HL-60 (cell line): Measurements from ENCODE around the gene ADGRD2.

Source experiments
- DNase-seq, 2 experiments: peaks; one replicate each; pipeline ENCODE4 v3.0.0-alpha.2; 2010 to 2020; ENCODE audit warnings: low read depth in 1 of 2, low spot score in 1 of 2
- H3K27ac ChIP-seq: fragments of 250-450 bp; sonication (Bioruptor Pico); replicated peaks from 2 replicates; pipeline ENCODE4 v1.5.1; 2020; ENCODE audit warnings: mild to moderate bottlenecking, moderate library complexity
- H3K27me3 ChIP-seq: fragments of 250-450 bp; sonication (Bioruptor Pico); 2 replicates; pipeline ENCODE4 v1.5.1; 2021; ENCODE audit warnings: mild to moderate bottlenecking, moderate library complexity; ENCODE audit not compliant: insufficient read depth, poor library complexity, severe bottlenecking
- H3K4me3 ChIP-seq: replicated peaks from 2 replicates; pipeline ENCODE4 v1.5.1; 2011; ENCODE audit warnings: mild to moderate bottlenecking, control low read depth, low read length; ENCODE audit not compliant: insufficient read depth
- GABPA ChIP-seq: IDR thresholded peaks from 2 replicates; pipeline ENCODE4 v1.6.1; 2012; ENCODE audit warnings: low read depth
- POLR2AphosphoS5 ChIP-seq: IDR thresholded peaks from 2 replicates; pipeline ENCODE4 v1.6.1; 2012; ENCODE audit warnings: low read depth
- SPI1 ChIP-seq: IDR thresholded peaks from 2 replicates; pipeline ENCODE4 v1.6.1; 2012; ENCODE audit warnings: low read depth, mild to moderate bottlenecking, borderline replicate concordance
- long read RNA-seq: library from polyadenylated mRNA; unstranded; transcript quantifications from one replicate; pipeline ENCODE4 v2.0.0, GENCODE V29; 2020
- TF ChIP-seq, protein P1 (sequence below): IDR thresholded peaks from 2 replicates; pipeline ENCODE4 v1.6.1; 2012; ENCODE audit warnings: low read depth; ENCODE audit not compliant: insufficient replicate concordance
- TF ChIP-seq, protein P2 (sequence below): IDR thresholded peaks from one replicate; pipeline ENCODE4 v1.5.1; 2011; ENCODE audit warnings: low read length, control low read depth, inconsistent platforms; ENCODE audit not compliant: insufficient read depth

Gene ADGRD2, protein sequence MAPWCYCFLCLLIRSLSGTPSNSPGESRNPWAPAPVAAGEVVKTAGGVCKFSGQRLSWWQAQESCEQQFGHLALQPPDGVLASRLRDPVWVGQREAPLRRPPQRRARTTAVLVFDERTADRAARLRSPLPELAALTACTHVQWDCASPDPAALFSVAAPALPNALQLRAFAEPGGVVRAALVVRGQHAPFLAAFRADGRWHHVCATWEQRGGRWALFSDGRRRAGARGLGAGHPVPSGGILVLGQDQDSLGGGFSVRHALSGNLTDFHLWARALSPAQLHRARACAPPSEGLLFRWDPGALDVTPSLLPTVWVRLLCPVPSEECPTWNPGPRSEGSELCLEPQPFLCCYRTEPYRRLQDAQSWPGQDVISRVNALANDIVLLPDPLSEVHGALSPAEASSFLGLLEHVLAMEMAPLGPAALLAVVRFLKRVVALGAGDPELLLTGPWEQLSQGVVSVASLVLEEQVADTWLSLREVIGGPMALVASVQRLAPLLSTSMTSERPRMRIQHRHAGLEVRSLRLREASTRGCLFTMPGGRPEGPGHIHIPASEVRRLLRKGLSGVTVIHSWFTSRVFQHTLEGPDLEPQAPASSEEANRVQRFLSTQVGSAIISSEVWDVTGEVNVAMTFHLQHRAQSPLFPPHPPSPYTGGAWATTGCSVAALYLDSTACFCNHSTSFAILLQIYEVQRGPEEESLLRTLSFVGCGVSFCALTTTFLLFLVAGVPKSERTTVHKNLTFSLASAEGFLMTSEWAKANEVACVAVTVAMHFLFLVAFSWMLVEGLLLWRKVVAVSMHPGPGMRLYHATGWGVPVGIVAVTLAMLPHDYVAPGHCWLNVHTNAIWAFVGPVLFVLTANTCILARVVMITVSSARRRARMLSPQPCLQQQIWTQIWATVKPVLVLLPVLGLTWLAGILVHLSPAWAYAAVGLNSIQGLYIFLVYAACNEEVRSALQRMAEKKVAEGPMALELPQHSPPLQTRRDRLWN
- long read RNA-seq: 0 reads

DNA sequence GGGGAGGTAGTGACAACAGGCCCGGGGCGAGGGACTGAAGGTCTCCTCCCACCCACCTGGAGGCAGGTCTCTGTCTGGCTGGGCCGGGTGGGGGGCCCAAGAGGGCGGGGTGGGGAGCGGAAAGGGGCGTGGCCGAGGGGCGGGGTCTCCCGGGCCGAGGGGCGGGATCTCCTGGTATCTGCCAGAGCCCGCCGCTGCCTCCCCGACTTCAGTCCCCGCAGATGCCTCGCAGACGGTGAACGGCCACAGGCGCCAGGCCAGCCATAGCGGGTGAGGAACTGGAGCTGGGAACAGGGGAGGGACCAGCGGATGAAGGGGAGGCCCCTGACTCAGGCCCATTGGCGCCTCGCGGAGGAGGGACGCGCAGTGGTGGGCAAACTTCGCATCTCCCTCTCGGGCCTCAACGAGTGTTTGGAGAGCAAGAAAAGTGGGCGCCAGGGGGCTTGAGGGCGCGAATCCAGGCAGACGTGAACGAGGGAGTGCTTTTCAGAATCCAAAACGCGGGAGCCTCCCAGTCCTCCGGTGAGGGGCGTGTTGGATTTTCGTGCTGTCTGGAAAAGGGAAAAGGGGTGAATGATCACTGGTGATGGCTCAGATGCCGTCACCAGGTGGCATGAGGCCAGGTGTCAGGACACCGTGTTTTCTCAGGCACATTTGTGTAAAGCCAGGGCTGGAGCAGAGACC, at the start of gene ADGRD2:
Gene ADGRD2, plus strand, starts transcription at position 211 of the 684 bp plus-strand sequence. CDS start 1,216 bp downstream, outside the sequence.
- peaks cover 6% of the 10 kb centered on the region for H3K27me3 ChIP-seq
- no peak within 1 kb of the TSS for H3K4me3 ChIP-seq
- no peak within 1 kb of the TSS for H3K27ac ChIP-seq
- TF ChIP-seq, protein P1, sequence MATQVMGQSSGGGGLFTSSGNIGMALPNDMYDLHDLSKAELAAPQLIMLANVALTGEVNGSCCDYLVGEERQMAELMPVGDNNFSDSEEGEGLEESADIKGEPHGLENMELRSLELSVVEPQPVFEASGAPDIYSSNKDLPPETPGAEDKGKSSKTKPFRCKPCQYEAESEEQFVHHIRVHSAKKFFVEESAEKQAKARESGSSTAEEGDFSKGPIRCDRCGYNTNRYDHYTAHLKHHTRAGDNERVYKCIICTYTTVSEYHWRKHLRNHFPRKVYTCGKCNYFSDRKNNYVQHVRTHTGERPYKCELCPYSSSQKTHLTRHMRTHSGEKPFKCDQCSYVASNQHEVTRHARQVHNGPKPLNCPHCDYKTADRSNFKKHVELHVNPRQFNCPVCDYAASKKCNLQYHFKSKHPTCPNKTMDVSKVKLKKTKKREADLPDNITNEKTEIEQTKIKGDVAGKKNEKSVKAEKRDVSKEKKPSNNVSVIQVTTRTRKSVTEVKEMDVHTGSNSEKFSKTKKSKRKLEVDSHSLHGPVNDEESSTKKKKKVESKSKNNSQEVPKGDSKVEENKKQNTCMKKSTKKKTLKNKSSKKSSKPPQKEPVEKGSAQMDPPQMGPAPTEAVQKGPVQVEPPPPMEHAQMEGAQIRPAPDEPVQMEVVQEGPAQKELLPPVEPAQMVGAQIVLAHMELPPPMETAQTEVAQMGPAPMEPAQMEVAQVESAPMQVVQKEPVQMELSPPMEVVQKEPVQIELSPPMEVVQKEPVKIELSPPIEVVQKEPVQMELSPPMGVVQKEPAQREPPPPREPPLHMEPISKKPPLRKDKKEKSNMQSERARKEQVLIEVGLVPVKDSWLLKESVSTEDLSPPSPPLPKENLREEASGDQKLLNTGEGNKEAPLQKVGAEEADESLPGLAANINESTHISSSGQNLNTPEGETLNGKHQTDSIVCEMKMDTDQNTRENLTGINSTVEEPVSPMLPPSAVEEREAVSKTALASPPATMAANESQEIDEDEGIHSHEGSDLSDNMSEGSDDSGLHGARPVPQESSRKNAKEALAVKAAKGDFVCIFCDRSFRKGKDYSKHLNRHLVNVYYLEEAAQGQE: no peak
- TF ChIP-seq POLR2AphosphoS5 (no peak), SPI1 (no peak), GABPA (no peak)
- TF ChIP-seq, protein P2, sequence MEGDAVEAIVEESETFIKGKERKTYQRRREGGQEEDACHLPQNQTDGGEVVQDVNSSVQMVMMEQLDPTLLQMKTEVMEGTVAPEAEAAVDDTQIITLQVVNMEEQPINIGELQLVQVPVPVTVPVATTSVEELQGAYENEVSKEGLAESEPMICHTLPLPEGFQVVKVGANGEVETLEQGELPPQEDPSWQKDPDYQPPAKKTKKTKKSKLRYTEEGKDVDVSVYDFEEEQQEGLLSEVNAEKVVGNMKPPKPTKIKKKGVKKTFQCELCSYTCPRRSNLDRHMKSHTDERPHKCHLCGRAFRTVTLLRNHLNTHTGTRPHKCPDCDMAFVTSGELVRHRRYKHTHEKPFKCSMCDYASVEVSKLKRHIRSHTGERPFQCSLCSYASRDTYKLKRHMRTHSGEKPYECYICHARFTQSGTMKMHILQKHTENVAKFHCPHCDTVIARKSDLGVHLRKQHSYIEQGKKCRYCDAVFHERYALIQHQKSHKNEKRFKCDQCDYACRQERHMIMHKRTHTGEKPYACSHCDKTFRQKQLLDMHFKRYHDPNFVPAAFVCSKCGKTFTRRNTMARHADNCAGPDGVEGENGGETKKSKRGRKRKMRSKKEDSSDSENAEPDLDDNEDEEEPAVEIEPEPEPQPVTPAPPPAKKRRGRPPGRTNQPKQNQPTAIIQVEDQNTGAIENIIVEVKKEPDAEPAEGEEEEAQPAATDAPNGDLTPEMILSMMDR: no peak
- DNase-seq: no peak

DNA sequence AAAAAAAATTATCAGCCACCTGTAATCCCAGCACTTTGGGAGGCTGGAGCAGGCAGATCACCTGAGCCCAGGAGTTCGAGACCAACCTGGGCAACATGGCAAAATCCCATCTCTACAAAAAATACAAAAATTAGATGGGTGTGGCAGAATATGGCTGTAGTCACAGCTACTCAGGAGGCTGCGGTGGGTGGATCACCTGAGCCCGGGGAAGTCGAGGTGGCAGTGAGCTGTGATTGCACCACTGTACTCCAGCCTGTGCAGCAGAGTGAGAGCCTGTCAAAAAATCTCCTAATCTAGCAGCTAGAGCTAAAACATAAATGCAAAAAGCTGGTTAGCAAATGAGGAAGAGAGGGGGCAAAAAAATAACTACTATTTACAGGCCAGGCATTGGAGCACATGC, 47.0 kb upstream of the ADGRD2 start:
- TF ChIP-seq POLR2AphosphoS5: no peak
- TF ChIP-seq, protein P1: no peak
- TF ChIP-seq GABPA: no peak
- TF ChIP-seq SPI1: no peak
- TF ChIP-seq, protein P2: no peak
- no peak overlapping the region for H3K4me3 ChIP-seq
- H3K27ac ChIP-seq: no peak overlapping the region
- no peak for DNase-seq
- H3K27me3 ChIP-seq: no peaks in the 10 kb centered on the region

DNA sequence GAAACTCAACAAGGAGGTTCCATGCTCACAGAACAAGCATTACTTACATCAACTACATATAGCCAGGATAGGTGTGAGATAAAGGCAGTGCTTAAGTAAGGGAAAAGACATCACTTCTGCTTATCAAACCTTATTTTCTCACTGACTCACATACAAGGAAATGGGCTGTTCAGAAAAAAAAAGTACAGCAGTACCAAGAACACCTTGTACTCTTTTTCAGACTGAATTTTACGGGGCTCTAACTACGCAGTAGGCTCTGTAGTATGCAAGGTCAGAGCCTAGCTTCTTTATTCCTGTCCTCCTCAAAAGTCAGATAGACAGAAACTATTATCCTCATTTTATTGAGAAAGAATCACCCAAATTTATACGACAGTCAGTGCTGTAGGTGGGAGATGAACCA, 40.8 kb upstream of the ADGRD2 start:
- no peak overlapping the region for H3K27ac ChIP-seq
- TF ChIP-seq POLR2AphosphoS5 (no peak), SPI1 (no peak), GABPA (no peak)
- TF ChIP-seq, protein P2: no peak
- TF ChIP-seq, protein P1: no peak

More for the DNA sequence above, 40.8 kb upstream of the ADGRD2 start:
- no peak for DNase-seq
- no peak overlapping the region for H3K4me3 ChIP-seq
- no peaks in the 10 kb centered on the region for H3K27me3 ChIP-seq
